Endothelial cell (in vitro differentiated cells): ENCODE measurements around the gene IFNA7. TPM values are rescaled to one million over a fixed set of nuclear protein-coding genes. Genes with fewer than 3 reads are reported as not detected.
A peak's percentile ranks its signal among the peaks of the same experiment; 100 is the strongest.
"Not testable (repeated sequence)": the region's sequence is repeated elsewhere in the genome, so short reads cannot be mapped to it uniquely, and the experiment has no call there.

Experiments
- DNase-seq: peaks from one replicate; pipeline ENCODE4 v3.0.0; 2021; ENCODE audit warnings: low spot score
- H3K27ac Mint-ChIP-seq: one replicate; pipeline ENCODE4 v1.8.0; 2021; ENCODE audit warnings: mixed read lengths, inconsistent platforms; ENCODE audit not compliant: unreplicated experiment
- H3K27me3 Mint-ChIP-seq: one replicate; pipeline ENCODE4 v1.8.0; 2021; ENCODE audit warnings: mild to moderate bottlenecking, moderate library complexity, mixed read lengths, inconsistent platforms; ENCODE audit not compliant: unreplicated experiment
- H3K36me3 Mint-ChIP-seq: one replicate; pipeline ENCODE4 v1.8.0; 2021; ENCODE audit warnings: mild to moderate bottlenecking, low read depth, mixed read lengths, inconsistent platforms; ENCODE audit not compliant: unreplicated experiment
- H3K4me1 Mint-ChIP-seq: one replicate; pipeline ENCODE4 v1.8.0; 2021; ENCODE audit warnings: mild to moderate bottlenecking, mixed read lengths, inconsistent platforms; ENCODE audit not compliant: unreplicated experiment
- H3K4me3 Mint-ChIP-seq: one replicate; pipeline ENCODE4 v1.8.0; 2021; ENCODE audit warnings: mild to moderate bottlenecking, mixed read lengths, inconsistent platforms; ENCODE audit not compliant: unreplicated experiment
- H3K9me3 Mint-ChIP-seq: one replicate; pipeline ENCODE4 v1.8.0; 2021; ENCODE audit warnings: mixed read lengths, inconsistent platforms; ENCODE audit not compliant: unreplicated experiment
- CTCF ChIP-seq: fragments of 200-600 bp; sonication (generic); IDR thresholded peaks from one replicate; pipeline ENCODE4 v1.5.0; 2021; ENCODE audit warnings: antibody characterized with exemption; ENCODE audit not compliant: unreplicated experiment
- total RNA-seq: library from RNA; stranded (reverse); fragmentation: NEBNext Ultra II Directional; extraction: Animal tissue kit (Norgen Biotek cat#: 25700); gene quantifications from one replicate; pipeline ENCODE4 v1.2.1, GENCODE V29; 2021; ENCODE audit not compliant: unreplicated experiment

Gene IFNA7
- total RNA-seq, 1 donor from 2014 or later: not detected

- H3K27me3 Mint-ChIP-seq, H3K27ac Mint-ChIP-seq, H3K4me3 Mint-ChIP-seq, H3K9me3 Mint-ChIP-seq, H3K36me3 Mint-ChIP-seq, H3K4me1 Mint-ChIP-seq: not testable (repeated sequence)
- DNase-seq: peak; percentile 28
- peak; percentile 16 for TF ChIP-seq CTCF
Observed at GRCh38 chr9:21235468-21236359, 33.7 kb upstream of the IFNA7 start.

- H3K4me3 Mint-ChIP-seq: no peak overlapping the region
- H3K9me3 Mint-ChIP-seq: no peaks in the 10 kb centered on the region
- DNase-seq: no peak
- H3K27ac Mint-ChIP-seq: no peak overlapping the region
- H3K36me3 Mint-ChIP-seq: peaks cover 4% of the 10 kb centered on the region
- no peaks in the 10 kb centered on the region for H3K4me1 Mint-ChIP-seq
- peaks cover 3% of the 10 kb centered on the region for H3K27me3 Mint-ChIP-seq
- no peak for TF ChIP-seq CTCF
Observed at GRCh38 chr9:21234153-21234687, 32.2 kb upstream of the IFNA7 start.

GRCh38 chr9:21233258-21233657 lies 31.3 kb upstream of the IFNA7 start:
- peaks cover 4% of the 10 kb centered on the region for H3K36me3 Mint-ChIP-seq
- no peak for TF ChIP-seq CTCF
- H3K4me3 Mint-ChIP-seq: no peak overlapping the region
- DNase-seq: no peak
- no peak overlapping the region for H3K27ac Mint-ChIP-seq
- no peaks in the 10 kb centered on the region for H3K4me1 Mint-ChIP-seq
- H3K9me3 Mint-ChIP-seq: no peaks in the 10 kb centered on the region
- peaks cover 3% of the 10 kb centered on the region for H3K27me3 Mint-ChIP-seq

GRCh38 chr9:21228122-21228521 lies 26.1 kb upstream of the IFNA7 start, which contains the start of gene IFNA17:
Gene IFNA17 (minus strand): TSS chr9:21228222. CDS start chr9:21228173, 49 bp downstream.
- Mint-ChIP-seq H3K4me3 (no peak within 1 kb of the TSS), H3K27me3 (no peaks in the 10 kb centered on the region), H3K4me1 (no peaks in the 10 kb centered on the region), H3K9me3 (no peaks in the 10 kb centered on the region), H3K27ac (no peak within 1 kb of the TSS), H3K36me3 (peaks cover 4% of the 10 kb centered on the region)
- TF ChIP-seq CTCF: no peak
- DNase-seq: no peak

- H3K36me3 Mint-ChIP-seq, H3K27ac Mint-ChIP-seq, H3K27me3 Mint-ChIP-seq, H3K4me3 Mint-ChIP-seq, H3K9me3 Mint-ChIP-seq, DNase-seq, H3K4me1 Mint-ChIP-seq: not testable (repeated sequence)
Observed at GRCh38 chr9:21217211-21217610, 15.2 kb upstream of the IFNA7 start, which contains the start of gene IFNA16. Gene IFNA16 (minus strand): TSS chr9:21217311. CDS start chr9:21217305, 6 bp downstream.

GRCh38 chr9:21213411-21214326 lies 11.7 kb upstream of the IFNA7 start:
- not testable (repeated sequence) for DNase-seq, H3K36me3 Mint-ChIP-seq, H3K9me3 Mint-ChIP-seq, H3K4me3 Mint-ChIP-seq, H3K4me1 Mint-ChIP-seq, H3K27me3 Mint-ChIP-seq, H3K27ac Mint-ChIP-seq

- H3K4me1 Mint-ChIP-seq, DNase-seq, H3K27ac Mint-ChIP-seq, H3K9me3 Mint-ChIP-seq, H3K27me3 Mint-ChIP-seq, H3K4me3 Mint-ChIP-seq, H3K36me3 Mint-ChIP-seq: not testable (repeated sequence)
Observed at GRCh38 chr9:21212160-21212559, 10.2 kb upstream of the IFNA7 start.
